Type B pancreatic cell (in vitro differentiated cells): ENCODE results near the gene WDFY4. TPM values are rescaled to one million over a fixed set of nuclear protein-coding genes. Genes with fewer than 3 reads are reported as not detected.

ENCODE experiments used
- DNase-seq: peaks from one replicate; pipeline ENCODE4 v3.0.0; 2021; ENCODE audit warnings: mixed read lengths; ENCODE audit not compliant: unreplicated experiment; ENCODE audit errors: extremely low spot score
- H3K27ac Mint-ChIP-seq: 2 replicates; pipeline ENCODE4 v1.8.0; 2021; ENCODE audit warnings: mild to moderate bottlenecking, mixed read lengths
- H3K27me3 Mint-ChIP-seq: 2 replicates; pipeline ENCODE4 v1.8.0; 2021; ENCODE audit warnings: mixed read lengths
- H3K36me3 Mint-ChIP-seq: 2 replicates; pipeline ENCODE4 v1.8.0; 2021; ENCODE audit warnings: mixed read lengths
- H3K4me1 Mint-ChIP-seq: one replicate; pipeline ENCODE4 v1.8.0; 2021; ENCODE audit warnings: mixed read lengths; ENCODE audit not compliant: unreplicated experiment
- H3K4me3 Mint-ChIP-seq: 2 replicates; pipeline ENCODE4 v1.8.0; 2021; ENCODE audit warnings: mild to moderate bottlenecking, mixed read lengths
- H3K9me3 Mint-ChIP-seq: 2 replicates; pipeline ENCODE4 v1.8.0; 2021; ENCODE audit warnings: mixed read lengths
- total RNA-seq: library from RNA; stranded (reverse); gene quantifications from 2 replicates; pipeline ENCODE4 v1.2.1, GENCODE V29; 2021; ENCODE audit warnings: low replicate concordance
- TF ChIP-seq, protein P1 (sequence below): fragments of 200-600 bp; sonication (generic); conservative IDR thresholded peaks from 2 replicates; pipeline ENCODE4 v1.5.0; 2021; ENCODE audit warnings: antibody characterized with exemption, mild to moderate bottlenecking

The WDFY4 gene
- total RNA-seq, 1 donor from 2014 or later = 0.05 TPM

DNA sequence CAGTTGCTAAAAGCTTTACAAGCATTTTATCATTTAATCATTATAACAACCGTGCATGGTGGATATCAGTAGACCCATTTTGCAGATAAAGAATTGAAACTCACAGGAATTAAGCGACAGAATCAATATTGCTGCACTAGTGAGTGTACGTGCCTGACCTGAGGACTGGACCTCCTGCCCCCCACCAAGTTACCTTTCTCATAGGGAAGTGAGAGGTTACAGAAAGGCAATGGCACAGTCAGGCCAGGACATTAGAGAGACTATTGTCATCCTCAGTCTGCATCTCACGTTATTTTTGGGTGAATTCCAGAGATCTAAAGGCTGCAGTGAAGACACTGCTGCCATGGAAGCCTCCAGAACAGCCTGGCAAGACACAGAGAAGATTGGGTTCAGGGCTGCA is 80.9 kb downstream of the WDFY4 start:
- DNase-seq = peak; percentile 10
- no peaks in the 10 kb centered on the region for H3K4me1 Mint-ChIP-seq
- no peak overlapping the region for H3K4me3 Mint-ChIP-seq
- TF ChIP-seq, protein P1, sequence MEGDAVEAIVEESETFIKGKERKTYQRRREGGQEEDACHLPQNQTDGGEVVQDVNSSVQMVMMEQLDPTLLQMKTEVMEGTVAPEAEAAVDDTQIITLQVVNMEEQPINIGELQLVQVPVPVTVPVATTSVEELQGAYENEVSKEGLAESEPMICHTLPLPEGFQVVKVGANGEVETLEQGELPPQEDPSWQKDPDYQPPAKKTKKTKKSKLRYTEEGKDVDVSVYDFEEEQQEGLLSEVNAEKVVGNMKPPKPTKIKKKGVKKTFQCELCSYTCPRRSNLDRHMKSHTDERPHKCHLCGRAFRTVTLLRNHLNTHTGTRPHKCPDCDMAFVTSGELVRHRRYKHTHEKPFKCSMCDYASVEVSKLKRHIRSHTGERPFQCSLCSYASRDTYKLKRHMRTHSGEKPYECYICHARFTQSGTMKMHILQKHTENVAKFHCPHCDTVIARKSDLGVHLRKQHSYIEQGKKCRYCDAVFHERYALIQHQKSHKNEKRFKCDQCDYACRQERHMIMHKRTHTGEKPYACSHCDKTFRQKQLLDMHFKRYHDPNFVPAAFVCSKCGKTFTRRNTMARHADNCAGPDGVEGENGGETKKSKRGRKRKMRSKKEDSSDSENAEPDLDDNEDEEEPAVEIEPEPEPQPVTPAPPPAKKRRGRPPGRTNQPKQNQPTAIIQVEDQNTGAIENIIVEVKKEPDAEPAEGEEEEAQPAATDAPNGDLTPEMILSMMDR = no peak
- no peaks in the 10 kb centered on the region for H3K9me3 Mint-ChIP-seq
- H3K27me3 Mint-ChIP-seq = peaks cover 17% of the 10 kb centered on the region
- no peaks in the 10 kb centered on the region for H3K36me3 Mint-ChIP-seq
- H3K27ac Mint-ChIP-seq = no peak overlapping the region

DNA sequence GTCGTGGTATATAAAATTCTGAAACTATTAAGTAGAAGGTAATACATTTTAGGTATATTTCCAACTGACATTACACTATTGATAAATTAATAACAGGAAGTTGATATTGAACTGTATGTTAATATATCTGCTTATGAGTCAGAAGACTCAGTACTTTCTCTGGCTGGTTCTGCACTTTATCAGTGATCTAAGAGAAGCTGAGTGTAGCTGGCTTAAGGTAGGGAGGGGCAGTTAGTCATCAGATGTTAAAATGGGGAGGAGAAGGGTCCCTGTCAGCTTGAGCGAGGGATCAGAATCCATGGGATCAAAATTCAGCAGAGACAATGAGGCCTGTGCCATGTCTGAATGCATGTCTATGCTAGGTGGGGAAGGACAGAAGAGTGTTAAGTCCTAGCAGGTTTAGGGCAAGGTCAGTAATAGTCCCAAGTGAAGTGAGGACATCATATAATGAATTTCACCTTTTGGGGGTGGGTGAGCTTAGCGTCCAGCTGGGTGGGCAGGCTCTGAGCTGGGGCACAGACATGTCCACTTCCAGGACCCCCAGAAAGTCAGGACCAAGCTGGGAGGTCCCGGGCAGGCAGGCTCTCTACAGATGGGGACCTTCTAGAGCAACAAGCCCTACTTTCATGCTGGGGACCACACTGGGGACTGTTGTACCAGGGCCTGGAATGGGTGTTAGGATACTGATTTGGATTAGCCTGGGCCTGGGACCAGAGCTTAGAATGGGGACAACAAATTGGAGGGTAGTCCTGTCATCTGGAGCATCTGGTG is 82.9 kb downstream of the WDFY4 start:
- TF ChIP-seq, protein P1 = no peak
- no peak for DNase-seq
- H3K4me1 Mint-ChIP-seq = no peaks in the 10 kb centered on the region
- H3K36me3 Mint-ChIP-seq = no peaks in the 10 kb centered on the region
- H3K27ac Mint-ChIP-seq = no peak overlapping the region
- H3K4me3 Mint-ChIP-seq = no peak overlapping the region
- no peaks in the 10 kb centered on the region for H3K9me3 Mint-ChIP-seq
- peaks cover 20% of the 10 kb centered on the region for H3K27me3 Mint-ChIP-seq

DNA sequence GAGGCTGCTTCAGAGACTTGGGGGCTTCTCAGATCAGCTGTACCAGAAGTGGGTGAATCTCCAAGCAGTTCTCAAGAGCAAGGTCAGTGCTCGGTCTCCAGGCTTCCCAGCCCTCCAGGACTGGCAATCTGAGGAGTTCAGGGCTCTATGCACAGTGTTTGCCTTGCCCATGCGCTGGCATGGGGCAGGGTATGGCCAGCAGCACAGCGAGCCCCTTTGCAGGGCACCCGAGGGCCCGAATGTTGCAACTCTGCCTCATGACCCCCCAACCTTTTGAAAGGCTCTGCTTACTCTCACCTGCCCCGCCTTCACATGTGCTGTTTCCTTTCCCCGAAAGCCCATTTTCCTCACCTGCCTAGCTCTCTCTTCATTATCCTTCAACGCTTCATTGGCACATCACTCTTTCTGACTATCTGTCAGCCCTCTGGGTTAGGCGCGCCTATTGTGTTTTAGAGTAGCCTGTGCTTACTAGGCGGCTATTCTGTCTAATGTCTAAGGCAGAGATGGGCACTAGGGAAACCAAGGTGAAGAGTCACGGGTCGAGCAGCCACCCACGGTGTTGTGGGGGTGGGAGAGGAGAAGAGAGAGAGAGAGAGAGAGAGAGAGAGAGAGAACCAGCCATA is 83.6 kb downstream of the WDFY4 start:
- Mint-ChIP-seq H3K9me3 (no peaks in the 10 kb centered on the region), H3K27ac (no peak overlapping the region), H3K4me3 (no peak overlapping the region), H3K4me1 (no peaks in the 10 kb centered on the region), H3K36me3 (no peaks in the 10 kb centered on the region), H3K27me3 (peaks cover 20% of the 10 kb centered on the region)
- DNase-seq = no peak
- TF ChIP-seq, protein P1 = no peak

DNA sequence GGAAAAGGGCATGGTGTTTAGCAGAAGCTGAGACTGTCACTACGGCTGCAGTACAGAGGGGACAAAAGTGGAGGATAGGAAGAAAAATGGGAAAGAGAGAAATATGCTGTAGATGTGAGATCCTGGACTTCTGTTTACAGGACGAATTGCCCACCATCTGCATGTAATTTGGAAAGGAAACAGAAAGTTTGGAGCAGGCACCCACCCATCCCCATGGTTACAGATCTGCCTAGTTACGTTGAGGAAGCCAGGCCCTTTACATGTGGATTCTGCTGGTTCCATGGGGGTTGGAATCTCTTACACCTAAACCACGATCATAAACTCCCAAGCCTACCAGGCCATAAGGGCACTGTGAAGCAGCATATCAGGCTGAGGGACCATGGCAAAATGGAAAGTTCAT is 84.3 kb downstream of the WDFY4 start:
- no peak overlapping the region for H3K4me3 Mint-ChIP-seq
- no peaks in the 10 kb centered on the region for H3K4me1 Mint-ChIP-seq
- H3K36me3 Mint-ChIP-seq = no peaks in the 10 kb centered on the region
- TF ChIP-seq, protein P1 = no peak
- DNase-seq = no peak
- peaks cover 20% of the 10 kb centered on the region for H3K27me3 Mint-ChIP-seq
- H3K27ac Mint-ChIP-seq = no peak overlapping the region
- H3K9me3 Mint-ChIP-seq = no peaks in the 10 kb centered on the region

DNA sequence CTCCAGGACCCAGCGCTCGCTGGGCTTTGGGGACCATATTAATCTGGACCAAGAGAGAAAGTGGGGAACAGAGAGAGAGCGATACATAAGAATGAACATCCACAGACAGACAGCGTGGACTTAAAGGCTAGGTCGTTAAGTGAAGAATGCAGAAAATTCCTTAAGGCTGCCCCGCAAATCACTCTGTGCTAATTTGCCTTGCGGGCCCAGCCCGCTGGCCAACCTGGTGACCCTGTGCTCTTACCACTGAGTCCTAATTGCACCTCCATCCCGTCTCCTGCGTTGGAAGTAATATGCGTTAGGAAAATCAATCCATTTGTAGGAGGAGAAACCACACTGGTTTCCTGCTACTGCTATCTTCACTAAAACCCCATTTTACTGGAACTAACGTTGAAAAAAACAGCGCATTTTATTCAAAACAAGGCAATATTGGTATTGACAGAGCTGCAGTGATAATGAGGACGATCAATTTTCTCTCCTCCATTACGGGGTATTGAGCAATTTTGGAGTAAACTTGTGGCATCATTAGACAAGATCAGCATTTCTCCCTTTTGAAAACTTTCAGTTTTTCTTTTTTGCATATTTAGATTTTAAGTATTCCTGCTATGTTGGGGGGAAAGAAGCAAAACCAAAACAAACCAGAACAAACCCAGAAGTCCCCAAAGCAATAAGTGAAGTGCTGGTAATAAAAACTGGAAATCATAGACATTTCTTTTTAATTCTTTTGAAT is 85.2 kb downstream of the WDFY4 start:
- Mint-ChIP-seq H3K27ac (no peak overlapping the region), H3K36me3 (no peaks in the 10 kb centered on the region), H3K9me3 (no peaks in the 10 kb centered on the region), H3K4me3 (no peak overlapping the region), H3K4me1 (no peaks in the 10 kb centered on the region), H3K27me3 (peaks cover 13% of the 10 kb centered on the region)
- no peak for DNase-seq
- TF ChIP-seq, protein P1 = no peak
